ENCODE data around the gene LENG8.

- TF ChIP-seq, protein P1, sequence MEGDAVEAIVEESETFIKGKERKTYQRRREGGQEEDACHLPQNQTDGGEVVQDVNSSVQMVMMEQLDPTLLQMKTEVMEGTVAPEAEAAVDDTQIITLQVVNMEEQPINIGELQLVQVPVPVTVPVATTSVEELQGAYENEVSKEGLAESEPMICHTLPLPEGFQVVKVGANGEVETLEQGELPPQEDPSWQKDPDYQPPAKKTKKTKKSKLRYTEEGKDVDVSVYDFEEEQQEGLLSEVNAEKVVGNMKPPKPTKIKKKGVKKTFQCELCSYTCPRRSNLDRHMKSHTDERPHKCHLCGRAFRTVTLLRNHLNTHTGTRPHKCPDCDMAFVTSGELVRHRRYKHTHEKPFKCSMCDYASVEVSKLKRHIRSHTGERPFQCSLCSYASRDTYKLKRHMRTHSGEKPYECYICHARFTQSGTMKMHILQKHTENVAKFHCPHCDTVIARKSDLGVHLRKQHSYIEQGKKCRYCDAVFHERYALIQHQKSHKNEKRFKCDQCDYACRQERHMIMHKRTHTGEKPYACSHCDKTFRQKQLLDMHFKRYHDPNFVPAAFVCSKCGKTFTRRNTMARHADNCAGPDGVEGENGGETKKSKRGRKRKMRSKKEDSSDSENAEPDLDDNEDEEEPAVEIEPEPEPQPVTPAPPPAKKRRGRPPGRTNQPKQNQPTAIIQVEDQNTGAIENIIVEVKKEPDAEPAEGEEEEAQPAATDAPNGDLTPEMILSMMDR (IDR thresholded peaks at IDR 0.05) = no peak
- TF ChIP-seq POLR2A (IDR thresholded peaks at IDR 0.05) = no peak
Observed at GRCh38 chr19:54436628-54437252, 12.3 kb upstream of the LENG8 start.
